Measurements from ENCODE around the gene KIAA2012.

- TF ChIP-seq CTCF (IDR thresholded peaks at IDR 0.05): no peak
- TF ChIP-seq EZH2 (IDR thresholded peaks at IDR 0.05; ENCODE audit: borderline replicate concordance, insufficient read depth, low read depth, low read length, poor library complexity, severe bottlenecking): no peak
These were observed 68.4 kb downstream of the KIAA2012 start for GRCh38 chr2:202141329-202141947.

All from B cell (primary cell).